Liver (tissue), 2 donors: ENCODE results near the gene THRAP3.

Source experiments
- RXRA ChIP-seq, 2 donors: IDR thresholded peaks; 2 replicates each; pipeline ENCODE4 v1.6.1; 2017 to 2018; ENCODE audit warnings: antibody characterized with exemption in 2 of 2, mild to moderate bottlenecking in 1 of 2
- ZBTB33 ChIP-seq: IDR thresholded peaks from 2 replicates; pipeline ENCODE4 v1.6.1; 2016; ENCODE audit warnings: antibody characterized with exemption
- donor health status: healthy.

GRCh38 chr1:36326499-36326898 lies 102.3 kb downstream of the THRAP3 start:
- TF ChIP-seq RXRA (IDR thresholded peaks at IDR 0.05), result no peak
- no peak for TF ChIP-seq ZBTB33
